Thyroid gland (tissue), 4 donors: ENCODE results near the gene IL1R1. TPM values are rescaled to one million over a fixed set of nuclear protein-coding genes. Genes with fewer than 3 reads are reported as not detected.

Experiments
- DNase-seq, 2 donors: peaks; one replicate each; pipeline ENCODE4 v3.0.0-alpha.2; 2019
- H3K27ac ChIP-seq, 3 donors: fragments of 200-600 bp; sonication (generic); 1 replicate in 2 of 3; 2 replicates in 1 of 3; pipeline ENCODE4 v1.5.1; 2016 to 2019; ENCODE audit warnings: mild to moderate bottlenecking in 1 of 3, moderate library complexity in 1 of 3
- H3K27me3 ChIP-seq: fragments of 200-600 bp; sonication (generic); one replicate; pipeline ENCODE4 v1.5.1; 2019
- H3K36me3 ChIP-seq, 2 donors: fragments of 200-600 bp; sonication (generic); one replicate each; pipeline ENCODE4 v1.5.1; 2016 to 2019
- H3K4me1 ChIP-seq, 2 donors: fragments of 200-600 bp; sonication (generic); one replicate each; pipeline ENCODE4 v1.5.1; 2017 to 2019
- H3K4me3 ChIP-seq, 3 donors: fragments of 200-600 bp; sonication (generic); replicated peaks in 1 of 3; 1 replicate in 2 of 3; 2 replicates in 1 of 3; pipeline ENCODE4 v1.5.1; 2016; ENCODE audit warnings: mild to moderate bottlenecking in 1 of 3
- H3K9me3 ChIP-seq: fragments of 200-600 bp; sonication (generic); one replicate; pipeline ENCODE4 v1.5.1; 2017
- POLR2A ChIP-seq, 2 donors: fragments of 450-650 bp; IDR thresholded peaks; one replicate each; pipeline ENCODE4 v1.6.1; 2017; ENCODE audit warnings: antibody characterized with exemption in 2 of 2, mild to moderate bottlenecking in 2 of 2, moderate library complexity in 1 of 2
- WGBS, 2 donors: methylation state at CpG; one replicate each; pipeline ENCODE4 v1.1.5; 2017; 5-methylcytosine and 5-hydroxymethylcytosine counted together
- intact Hi-C: fragments of 100-400 bp; cut with DNase I; formaldehyde crosslinking; loops from one replicate; pipeline ENCODE4 v1.15.1; 2023
- total RNA-seq, 4 donors: library from RNA; depleted of rRNA; stranded (reverse); fragments of >200 nt; gene quantifications; one replicate each; pipeline ENCODE4 v1.2.3, GENCODE V29; 2016
- TF ChIP-seq, protein P1 (sequence below), 6 experiments: fragments of 200-600 bp in 3 of 6; fragments of 450-650 bp in 3 of 6; sonication (generic) in 3 of 6; IDR thresholded peaks; one replicate each; pipeline ENCODE4 v1.5.1; 2016 to 2019; ENCODE audit warnings: antibody characterized with exemption in 6 of 6, mild to moderate bottlenecking in 2 of 6, inconsistent platforms in 1 of 6, moderate library complexity in 1 of 6

Gene IL1R1
- total RNA-seq, 4 donors from 2014 or later, result 57.6 to 220 (median 103) TPM

DNA sequence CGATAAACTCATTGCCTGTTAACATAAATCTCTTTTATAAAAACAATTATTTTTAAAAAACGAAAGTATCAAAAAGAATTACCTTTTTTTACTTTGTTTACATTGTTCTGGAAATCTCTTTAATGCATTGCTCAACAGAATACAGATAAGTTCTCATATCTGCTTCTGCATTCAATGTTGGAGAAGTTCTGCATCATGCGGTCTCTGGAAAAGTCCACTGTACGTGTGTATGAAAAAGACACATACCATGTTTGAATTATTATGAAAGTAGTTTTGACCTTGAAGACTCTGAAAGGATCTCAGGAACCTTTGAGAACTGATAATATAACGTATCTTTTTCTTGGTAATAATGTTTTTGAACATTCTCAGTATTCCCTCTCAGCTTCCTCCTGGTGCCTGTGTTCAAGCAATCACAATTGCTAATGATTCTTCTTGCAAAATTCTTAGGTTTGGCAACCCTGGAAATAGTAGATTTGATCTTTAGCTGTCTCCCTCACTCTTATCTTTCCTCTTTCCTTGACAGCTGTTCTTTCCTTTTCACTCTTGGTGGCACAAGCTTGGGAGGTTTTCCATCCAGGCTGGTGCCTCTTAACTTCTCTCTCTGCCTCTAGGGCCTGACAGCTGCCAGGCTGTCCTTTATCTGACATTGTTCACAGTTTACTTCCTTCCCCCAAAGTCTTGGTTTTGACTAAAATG, 12.4 kb upstream of the IL1R1 start:
- no peak for TF ChIP-seq POLR2A (IDR thresholded peaks at IDR 0.05)
- TF ChIP-seq, protein P1, sequence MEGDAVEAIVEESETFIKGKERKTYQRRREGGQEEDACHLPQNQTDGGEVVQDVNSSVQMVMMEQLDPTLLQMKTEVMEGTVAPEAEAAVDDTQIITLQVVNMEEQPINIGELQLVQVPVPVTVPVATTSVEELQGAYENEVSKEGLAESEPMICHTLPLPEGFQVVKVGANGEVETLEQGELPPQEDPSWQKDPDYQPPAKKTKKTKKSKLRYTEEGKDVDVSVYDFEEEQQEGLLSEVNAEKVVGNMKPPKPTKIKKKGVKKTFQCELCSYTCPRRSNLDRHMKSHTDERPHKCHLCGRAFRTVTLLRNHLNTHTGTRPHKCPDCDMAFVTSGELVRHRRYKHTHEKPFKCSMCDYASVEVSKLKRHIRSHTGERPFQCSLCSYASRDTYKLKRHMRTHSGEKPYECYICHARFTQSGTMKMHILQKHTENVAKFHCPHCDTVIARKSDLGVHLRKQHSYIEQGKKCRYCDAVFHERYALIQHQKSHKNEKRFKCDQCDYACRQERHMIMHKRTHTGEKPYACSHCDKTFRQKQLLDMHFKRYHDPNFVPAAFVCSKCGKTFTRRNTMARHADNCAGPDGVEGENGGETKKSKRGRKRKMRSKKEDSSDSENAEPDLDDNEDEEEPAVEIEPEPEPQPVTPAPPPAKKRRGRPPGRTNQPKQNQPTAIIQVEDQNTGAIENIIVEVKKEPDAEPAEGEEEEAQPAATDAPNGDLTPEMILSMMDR (IDR thresholded peaks at IDR 0.05), result no peak
- DNase-seq, result no peak
- H3K27ac ChIP-seq, result no peak overlapping the region
- H3K9me3 ChIP-seq, result no peaks in the 10 kb centered on the region
- no peaks in the 10 kb centered on the region for H3K36me3 ChIP-seq
- H3K4me1 ChIP-seq, result peaks cover 0 to 14% of the 10 kb centered on the region in 2 donors
- H3K27me3 ChIP-seq, result no peaks in the 10 kb centered on the region
- 90 to 92% methylated on average over 5 of the region's 5 CpGs for WGBS, 2 donors
- intact Hi-C loops, result no loop called here
- no peak overlapping the region for H3K4me3 ChIP-seq

DNA sequence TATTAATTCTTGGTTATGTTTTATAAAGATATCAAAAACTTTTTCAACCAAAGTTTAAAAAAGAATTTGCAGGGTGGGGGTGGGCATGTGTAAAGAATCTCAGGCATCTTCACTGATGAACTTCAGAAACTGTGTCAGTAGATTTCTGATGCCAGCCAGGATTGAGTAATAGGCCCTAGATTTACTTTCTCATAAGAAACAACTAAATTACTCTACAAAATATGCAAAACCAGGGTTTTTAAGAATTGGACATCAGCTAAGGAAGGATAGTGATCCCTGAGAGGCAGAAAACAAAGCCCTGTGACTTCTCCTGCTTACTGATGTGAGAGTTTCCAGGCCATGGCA, 11.9 kb upstream of the IL1R1 start:
- H3K27me3 ChIP-seq, result no peaks in the 10 kb centered on the region
- peaks cover 0 to 14% of the 10 kb centered on the region in 2 donors for H3K4me1 ChIP-seq
- intact Hi-C loops, result no loop called here
- no peak overlapping the region for H3K27ac ChIP-seq
- DNase-seq, result no peak
- no peaks in the 10 kb centered on the region for H3K36me3 ChIP-seq
- no peak overlapping the region for H3K4me3 ChIP-seq
- TF ChIP-seq, protein P1 (IDR thresholded peaks at IDR 0.05), result no peak
- no peak for TF ChIP-seq POLR2A (IDR thresholded peaks at IDR 0.05)
- H3K9me3 ChIP-seq, result no peaks in the 10 kb centered on the region

DNA sequence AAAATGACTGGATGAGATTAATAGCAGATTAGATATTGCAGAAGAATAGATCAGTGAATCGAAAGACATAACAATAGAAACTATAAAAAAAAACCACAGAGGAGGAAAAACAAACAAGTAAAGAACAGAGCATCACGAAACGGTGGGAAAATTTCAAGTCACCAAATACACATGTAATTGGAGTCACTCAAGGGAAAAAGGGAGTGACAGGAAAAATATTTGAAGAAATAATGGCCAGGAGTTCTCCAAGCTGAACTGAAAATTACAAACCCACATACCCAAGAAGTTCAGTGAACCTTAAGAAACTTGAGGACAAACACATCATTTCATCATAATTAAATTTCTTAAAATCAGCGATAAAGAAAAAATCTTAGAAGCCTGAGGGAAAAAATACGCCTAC, 11.0 kb upstream of the IL1R1 start:
- H3K4me1 ChIP-seq, result peaks cover 0 to 13% of the 10 kb centered on the region in 2 donors
- WGBS, 2 donors, result 89 to 92% methylated on average over 5 of the region's 5 CpGs
- no peak overlapping the region for H3K4me3 ChIP-seq
- H3K27me3 ChIP-seq, result no peaks in the 10 kb centered on the region
- H3K9me3 ChIP-seq, result no peaks in the 10 kb centered on the region
- TF ChIP-seq POLR2A (IDR thresholded peaks at IDR 0.05), result no peak
- DNase-seq, result no peak
- H3K36me3 ChIP-seq, result no peaks in the 10 kb centered on the region
- H3K27ac ChIP-seq, result no peak overlapping the region
- intact Hi-C loops, result no loop called here

DNA sequence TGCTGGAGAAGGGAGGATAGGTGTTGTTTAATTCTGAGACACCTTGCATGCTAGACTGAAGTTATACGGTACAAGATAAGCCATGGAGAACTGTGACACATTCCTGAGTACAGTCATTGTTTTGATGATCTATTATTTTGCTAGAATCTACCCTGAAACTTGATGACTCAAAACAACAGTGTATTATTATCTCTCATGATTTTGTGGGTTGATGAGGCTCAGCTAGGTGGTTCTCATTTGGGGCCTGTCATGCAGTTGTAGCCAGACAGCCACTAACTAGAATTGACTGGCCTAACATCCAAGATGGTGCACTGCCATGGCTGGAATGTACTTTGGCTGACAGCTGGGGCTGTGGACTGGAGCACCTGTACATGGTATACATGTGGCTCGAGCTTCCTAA, 5.4 kb upstream of the IL1R1 start:
- intact Hi-C loops, result no loop called here
- 95 to 97% methylated on average over 1 to 2 of the region's 2 CpGs for WGBS, 2 donors
- H3K4me1 ChIP-seq, result peaks cover 7 to 9% of the 10 kb centered on the region in 2 donors
- H3K36me3 ChIP-seq, result no peaks in the 10 kb centered on the region
- H3K27me3 ChIP-seq, result no peaks in the 10 kb centered on the region
- H3K27ac ChIP-seq, result no peak overlapping the region
- no peak overlapping the region for H3K4me3 ChIP-seq
- no peak for DNase-seq
- H3K9me3 ChIP-seq, result no peaks in the 10 kb centered on the region
- TF ChIP-seq POLR2A (IDR thresholded peaks at IDR 0.05), result no peak
- TF ChIP-seq, protein P1 (IDR thresholded peaks at IDR 0.05), result no peak

DNA sequence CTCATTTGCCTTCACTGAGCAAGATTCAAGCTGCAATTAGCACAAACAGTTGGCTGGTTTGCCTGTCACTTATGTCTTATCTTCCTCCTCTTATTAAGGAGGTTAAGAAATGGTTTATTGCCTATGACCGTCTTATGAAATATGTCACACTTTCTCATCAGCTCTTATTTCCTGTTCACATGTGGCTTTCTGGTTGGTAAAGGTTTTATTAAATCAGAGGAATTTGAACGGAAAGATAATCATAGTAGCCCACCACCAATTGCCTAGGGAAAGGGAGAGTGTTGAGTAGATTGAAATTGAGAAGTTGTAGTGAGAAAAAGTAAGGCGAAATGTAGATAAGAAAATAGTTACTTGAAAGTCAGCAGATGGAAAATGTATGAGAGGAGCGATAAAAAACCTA, 4.2 kb upstream of the IL1R1 start:
- TF ChIP-seq, protein P1 (IDR thresholded peaks at IDR 0.05), result no peak
- no peak for TF ChIP-seq POLR2A (IDR thresholded peaks at IDR 0.05)
- intact Hi-C loops, result no loop called here
- no peaks in the 10 kb centered on the region for H3K27me3 ChIP-seq
- WGBS, 2 donors, result 91% methylated on average over 4 of the region's 4 CpGs
- no peak overlapping the region for H3K27ac ChIP-seq
- H3K9me3 ChIP-seq, result no peaks in the 10 kb centered on the region
- no peaks in the 10 kb centered on the region for H3K36me3 ChIP-seq
- no peak for DNase-seq
- H3K4me3 ChIP-seq, result no peak overlapping the region
- peaks cover 9% of the 10 kb centered on the region in 2 donors for H3K4me1 ChIP-seq
